Measurements from ENCODE around the gene B4GAT1.

B4GAT1 gene

GRCh38 chr11:66302656-66303055 is 44.8 kb downstream of the B4GAT1 start:
- DNase-seq, result no peak

DNA sequence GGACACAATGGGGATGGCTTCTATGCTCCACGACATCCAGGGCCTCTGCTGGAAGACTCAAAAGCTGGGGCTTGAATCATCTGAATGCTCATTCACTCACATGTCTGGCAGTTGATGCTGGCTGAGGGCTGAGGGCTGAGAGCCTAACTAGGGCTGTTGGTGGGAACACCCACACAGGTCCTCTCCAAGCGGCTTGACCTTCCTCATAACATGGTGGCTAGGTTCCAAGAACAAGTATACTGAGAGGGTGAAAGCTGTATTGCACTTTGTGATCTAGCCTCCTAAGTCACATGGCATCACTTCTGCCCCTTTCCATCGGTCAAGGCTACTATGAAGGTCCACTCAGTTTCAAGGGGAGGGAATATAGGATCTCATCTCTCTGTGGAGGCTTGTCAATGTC is 48.2 kb downstream of the B4GAT1 start:
- DNase-seq, result no peak

- no peak for DNase-seq
These were observed 49.8 kb downstream of the B4GAT1 start for GRCh38 chr11:66297610-66298009.

All from T-helper 9 cell (primary cell).